Endodermal cell (in vitro differentiated cells): Measurements from ENCODE around the gene ELOF1. TPM values are rescaled to one million over a fixed set of nuclear protein-coding genes. Genes with fewer than 3 reads are reported as not detected.

Source experiments
- DNase-seq: peaks from one replicate; pipeline ENCODE4 v3.0.0-alpha.2; 2017
- H3K27ac ChIP-seq: 2 replicates; pipeline ENCODE4 v1.5.1; 2013; ENCODE audit warnings: mild to moderate bottlenecking, low read depth, low read length, moderate library complexity
- H3K27me3 ChIP-seq: 2 replicates; pipeline ENCODE4 v1.6.1; 2013; ENCODE audit warnings: mild to moderate bottlenecking, low read length, moderate library complexity; ENCODE audit not compliant: insufficient read depth, control insufficient read depth, poor library complexity, severe bottlenecking
- H3K36me3 ChIP-seq: 2 replicates; pipeline ENCODE4 v1.7.0; 2013; ENCODE audit warnings: mild to moderate bottlenecking, low read length, moderate library complexity; ENCODE audit not compliant: control insufficient read depth, insufficient read depth
- H3K4me1 ChIP-seq: one replicate; pipeline ENCODE4 v1.7.0; 2013; ENCODE audit warnings: low read length; ENCODE audit not compliant: control insufficient read depth, insufficient read depth
- H3K4me3 ChIP-seq: 2 replicates; pipeline ENCODE4 v1.5.1; 2013; ENCODE audit warnings: mild to moderate bottlenecking, low read length, moderate library complexity
- H3K9ac ChIP-seq: 2 replicates; pipeline ENCODE4 v1.6.1; 2013; ENCODE audit warnings: mild to moderate bottlenecking, low read length, moderate library complexity; ENCODE audit not compliant: poor library complexity, severe bottlenecking; ENCODE audit errors: extremely low read depth
- H3K9me3 ChIP-seq: 2 replicates; pipeline ENCODE4 v1.6.1; 2013; ENCODE audit warnings: mild to moderate bottlenecking, low read length, moderate library complexity; ENCODE audit not compliant: control insufficient read depth
- H3K27ac Mint-ChIP-seq: 2 replicates; pipeline ENCODE4 v1.8.0; 2020; ENCODE audit warnings: mixed read lengths
- H3K27me3 Mint-ChIP-seq: 2 replicates; pipeline ENCODE4 v1.8.0; 2021; ENCODE audit warnings: mild to moderate bottlenecking, mixed read lengths; ENCODE audit not compliant: insufficient read depth
- H3K36me3 Mint-ChIP-seq: 2 replicates; pipeline ENCODE4 v1.8.0; 2020; ENCODE audit warnings: low read depth, mixed read lengths
- H3K4me1 Mint-ChIP-seq: 2 replicates; pipeline ENCODE4 v1.8.0; 2020; ENCODE audit warnings: mixed read lengths
- H3K4me3 Mint-ChIP-seq: 2 replicates; pipeline ENCODE4 v1.8.0; 2020; ENCODE audit warnings: mild to moderate bottlenecking, moderate library complexity, mixed read lengths
- H3K9me3 Mint-ChIP-seq: 2 replicates; pipeline ENCODE4 v1.8.0; 2020; ENCODE audit warnings: mild to moderate bottlenecking, mixed read lengths
- WGBS, 2 experiments: methylation state at CpG; one replicate each; pipeline versions ENCODE4 v1.1.5 to v1.1.7; 2013; ENCODE audit warnings: missing lambda C conversion rate in 2 of 2, mixed read lengths in 1 of 2; ENCODE audit not compliant: insufficient coverage in 1 of 2, insufficient read length in 1 of 2; 5-methylcytosine and 5-hydroxymethylcytosine counted together
- total RNA-seq, 2 donors: library from RNA; stranded (reverse); fragmentation: NEBNext Ultra II Directional in 1 of 2; extraction: Animal tissue kit (Norgen Biotek cat#: 25700) in 1 of 2; gene quantifications; 2 replicates in 1 of 2; 3 replicates in 1 of 2; pipeline ENCODE4 v1.2.1, GENCODE V29; 2021
- TF ChIP-seq, protein P1 (sequence below): fragments of 200-600 bp; sonication (generic); conservative IDR thresholded peaks from 2 replicates; pipeline ENCODE4 v1.5.0; 2021; ENCODE audit warnings: antibody characterized with exemption, mild to moderate bottlenecking

The ELOF1 gene
- total RNA-seq, 2 donors from 2014 or later = 62.6 to 68.7 TPM

DNA sequence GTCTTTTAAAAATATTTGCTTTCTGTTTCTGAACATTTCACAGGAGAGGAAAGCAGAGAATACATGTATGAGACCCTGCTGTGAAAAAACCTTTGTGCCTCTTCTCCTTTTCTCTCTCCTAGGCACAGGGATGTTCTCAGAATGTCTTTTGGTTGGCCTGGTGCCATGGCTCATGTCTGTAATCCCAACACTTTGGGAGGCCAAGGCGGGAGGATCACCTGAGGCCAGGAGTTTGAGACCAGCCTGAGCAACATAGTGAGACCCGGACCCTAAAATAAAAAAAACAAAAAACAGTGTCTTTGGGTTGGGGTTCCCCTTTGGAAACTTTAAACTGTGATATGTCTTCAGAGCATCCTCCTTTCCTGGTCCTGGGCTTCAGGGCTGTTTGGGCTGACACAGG lies 39.7 kb upstream of the ELOF1 start:
- H3K36me3 Mint-ChIP-seq = peaks cover 55% of the 10 kb centered on the region
- H3K4me3 ChIP-seq = peak overlapping the region; percentile 99
- TF ChIP-seq, protein P1, sequence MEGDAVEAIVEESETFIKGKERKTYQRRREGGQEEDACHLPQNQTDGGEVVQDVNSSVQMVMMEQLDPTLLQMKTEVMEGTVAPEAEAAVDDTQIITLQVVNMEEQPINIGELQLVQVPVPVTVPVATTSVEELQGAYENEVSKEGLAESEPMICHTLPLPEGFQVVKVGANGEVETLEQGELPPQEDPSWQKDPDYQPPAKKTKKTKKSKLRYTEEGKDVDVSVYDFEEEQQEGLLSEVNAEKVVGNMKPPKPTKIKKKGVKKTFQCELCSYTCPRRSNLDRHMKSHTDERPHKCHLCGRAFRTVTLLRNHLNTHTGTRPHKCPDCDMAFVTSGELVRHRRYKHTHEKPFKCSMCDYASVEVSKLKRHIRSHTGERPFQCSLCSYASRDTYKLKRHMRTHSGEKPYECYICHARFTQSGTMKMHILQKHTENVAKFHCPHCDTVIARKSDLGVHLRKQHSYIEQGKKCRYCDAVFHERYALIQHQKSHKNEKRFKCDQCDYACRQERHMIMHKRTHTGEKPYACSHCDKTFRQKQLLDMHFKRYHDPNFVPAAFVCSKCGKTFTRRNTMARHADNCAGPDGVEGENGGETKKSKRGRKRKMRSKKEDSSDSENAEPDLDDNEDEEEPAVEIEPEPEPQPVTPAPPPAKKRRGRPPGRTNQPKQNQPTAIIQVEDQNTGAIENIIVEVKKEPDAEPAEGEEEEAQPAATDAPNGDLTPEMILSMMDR = no peak

DNA sequence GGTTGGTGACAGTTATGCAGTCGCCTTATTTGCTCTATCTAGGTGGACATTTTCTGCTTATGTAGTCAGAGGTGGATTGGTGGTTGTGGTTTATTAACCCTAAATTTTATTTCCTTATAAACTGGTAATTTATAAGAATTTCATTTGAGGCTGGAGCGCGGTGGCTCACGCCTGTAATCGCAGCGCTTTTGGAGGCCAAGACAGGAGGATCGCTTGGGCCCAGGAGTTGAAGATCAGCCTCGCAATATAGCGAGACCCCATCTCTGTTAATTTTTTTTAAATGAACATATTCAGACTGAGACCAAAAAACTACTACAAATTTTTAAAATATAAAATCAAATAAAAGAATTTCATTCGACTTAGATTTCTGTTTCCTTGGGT lies 39.1 kb upstream of the ELOF1 start:
- Mint-ChIP-seq H3K4me3 (peak overlapping the region; percentile 97), H3K36me3 (peaks cover 48% of the 10 kb centered on the region)
- 61 to 69% methylated on average over 3 to 10 of the region's 10 CpGs for WGBS, 2 experiments

More for the DNA sequence above, 39.7 kb upstream of the ELOF1 start:
- WGBS, 2 experiments = 98% methylated on average over 2 of the region's 2 CpGs; no CpG with 5 or more reads in 1 of the 2 experiments
- H3K27ac Mint-ChIP-seq = no peak overlapping the region
- Histone ChIP-seq H3K9me3 (peaks cover 26% of the 10 kb centered on the region), H3K27me3 (no peaks in the 10 kb centered on the region), H3K27ac (no peak overlapping the region), H3K9ac (peak overlapping the region; percentile 99), H3K4me1 (peaks cover 3% of the 10 kb centered on the region), H3K36me3 (peaks cover 46% of the 10 kb centered on the region)
- peak overlapping the region; percentile 97 for H3K4me3 Mint-ChIP-seq
- H3K4me1 Mint-ChIP-seq = no peaks in the 10 kb centered on the region
- H3K9me3 Mint-ChIP-seq = peaks cover 27% of the 10 kb centered on the region
- no peaks in the 10 kb centered on the region for H3K27me3 Mint-ChIP-seq
- no peak for DNase-seq

DNA sequence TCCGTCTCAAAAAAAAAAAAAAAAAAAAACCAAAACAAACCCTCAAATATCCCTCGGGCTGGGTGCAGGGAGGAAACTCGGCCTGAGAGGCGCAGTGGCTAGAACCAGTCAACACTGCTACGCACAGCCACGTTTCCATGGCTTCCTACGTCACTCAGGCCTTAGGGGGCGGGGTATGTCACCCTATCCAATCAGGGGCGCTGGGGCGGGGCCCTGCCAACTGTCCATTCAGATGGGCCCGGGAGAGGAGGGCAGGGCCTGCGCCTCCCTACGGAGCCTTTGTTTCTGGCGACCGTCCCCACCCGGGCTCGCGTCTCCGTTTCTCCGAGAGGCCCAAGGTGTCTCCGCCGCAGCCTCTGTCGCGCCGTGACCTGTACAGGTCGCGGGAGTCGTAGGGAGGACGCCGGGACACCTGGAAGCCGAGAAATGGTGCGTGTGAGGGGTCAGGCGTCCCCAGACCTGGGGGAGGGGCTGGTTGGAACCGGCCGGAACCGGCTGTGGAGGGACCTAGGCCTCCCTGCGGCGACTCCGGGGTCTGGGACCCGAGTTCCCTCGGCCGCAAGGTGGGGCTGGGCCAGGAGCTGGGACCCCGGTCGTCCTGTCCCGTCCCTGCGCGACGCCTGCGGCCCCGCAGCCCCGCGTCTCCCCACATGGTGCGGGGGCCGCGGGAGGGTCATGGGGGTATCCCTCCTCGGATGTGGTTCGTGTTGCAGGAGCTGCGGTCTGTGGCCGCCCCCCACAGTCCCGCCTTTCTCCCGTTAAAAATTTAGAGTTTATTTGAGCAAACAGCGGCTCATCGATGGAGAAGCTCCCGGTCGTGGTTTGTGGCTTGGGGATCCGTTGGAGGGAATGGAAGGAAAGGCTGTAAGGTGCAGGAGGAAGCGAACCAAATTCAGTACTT lies 38.4 kb upstream of the ELOF1 start, which contains the start of gene ZNF627:
ZNF627 (plus strand) TSS at position 282 of the 901 bp plus-strand sequence; CDS start at position 427, 145 bp downstream.
- Histone ChIP-seq H3K4me3 (peak within 1 kb of the TSS; percentile 99), H3K9ac (peak within 1 kb of the TSS; percentile 99), H3K9me3 (peaks cover 13% of the 10 kb centered on the region), H3K27ac (peak within 1 kb of the TSS; percentile 99), H3K36me3 (peaks cover 33% of the 10 kb centered on the region), H3K4me1 (peaks cover 3% of the 10 kb centered on the region), H3K27me3 (no peaks in the 10 kb centered on the region)
- no peaks in the 10 kb centered on the region for H3K4me1 Mint-ChIP-seq
- peaks cover 15% of the 10 kb centered on the region for H3K9me3 Mint-ChIP-seq
- peak within 1 kb of the TSS; percentile 97 for H3K4me3 Mint-ChIP-seq
- TF ChIP-seq, protein P1 = peak; percentile 42
- peak; percentile 99 for DNase-seq
- H3K36me3 Mint-ChIP-seq = peaks cover 42% of the 10 kb centered on the region
- 0 to 1% methylated on average over 35 to 66 of the region's 67 CpGs for WGBS, 2 experiments
- peak within 1 kb of the TSS; percentile 98 for H3K27ac Mint-ChIP-seq
- H3K27me3 Mint-ChIP-seq = no peaks in the 10 kb centered on the region

More for the DNA sequence above, 39.1 kb upstream of the ELOF1 start:
- Mint-ChIP-seq H3K27ac (peak overlapping the region; percentile 98), H3K9me3 (peaks cover 22% of the 10 kb centered on the region), H3K27me3 (no peaks in the 10 kb centered on the region), H3K4me1 (no peaks in the 10 kb centered on the region)
- peaks cover 20% of the 10 kb centered on the region for H3K9me3 ChIP-seq
- peak overlapping the region; percentile 99 for H3K9ac ChIP-seq
- no peak for DNase-seq
- H3K27ac ChIP-seq = peak overlapping the region; percentile 99
- H3K4me3 ChIP-seq = peak overlapping the region; percentile 99
- TF ChIP-seq, protein P1 = no peak
- H3K4me1 ChIP-seq = peaks cover 3% of the 10 kb centered on the region
- peaks cover 39% of the 10 kb centered on the region for H3K36me3 ChIP-seq
- H3K27me3 ChIP-seq = no peaks in the 10 kb centered on the region
